ENCODE results near the gene YPEL5.

- TF ChIP-seq CTCF (IDR thresholded peaks at IDR 0.05; ENCODE audit: insufficient read depth, low read length, poor library complexity, severe bottlenecking): no peak
- no peak for TF ChIP-seq EZH2phosphoT487 (conservative IDR thresholded peaks at IDR 0.05; ENCODE audit: low read length)
These were observed 47.6 kb downstream of the YPEL5 start for GRCh38 chr2:30194421-30194820.

All from SU-DHL-6 (cell line).